Mammary epithelial cell (primary cell): ENCODE data around the gene RTN4IP1.

Source experiments
- EZH2 ChIP-seq: IDR thresholded peaks from 2 replicates; pipeline ENCODE4 v1.6.1; 2012; ENCODE audit warnings: low read length, inconsistent platforms, borderline replicate concordance
- TF ChIP-seq, protein P1 (sequence below), 2 donors: IDR thresholded peaks in 1 of 2; conservative IDR thresholded peaks in 1 of 2; 2 replicates each; pipeline ENCODE4 v1.5.1; 2011 to 2012; ENCODE audit warnings: inconsistent platforms in 2 of 2, low read length in 2 of 2, mild to moderate bottlenecking in 2 of 2, control low read depth in 1 of 2, low read depth in 1 of 2; ENCODE audit not compliant: insufficient read depth in 1 of 2; ENCODE audit errors: extremely low read depth in 1 of 2

DNA sequence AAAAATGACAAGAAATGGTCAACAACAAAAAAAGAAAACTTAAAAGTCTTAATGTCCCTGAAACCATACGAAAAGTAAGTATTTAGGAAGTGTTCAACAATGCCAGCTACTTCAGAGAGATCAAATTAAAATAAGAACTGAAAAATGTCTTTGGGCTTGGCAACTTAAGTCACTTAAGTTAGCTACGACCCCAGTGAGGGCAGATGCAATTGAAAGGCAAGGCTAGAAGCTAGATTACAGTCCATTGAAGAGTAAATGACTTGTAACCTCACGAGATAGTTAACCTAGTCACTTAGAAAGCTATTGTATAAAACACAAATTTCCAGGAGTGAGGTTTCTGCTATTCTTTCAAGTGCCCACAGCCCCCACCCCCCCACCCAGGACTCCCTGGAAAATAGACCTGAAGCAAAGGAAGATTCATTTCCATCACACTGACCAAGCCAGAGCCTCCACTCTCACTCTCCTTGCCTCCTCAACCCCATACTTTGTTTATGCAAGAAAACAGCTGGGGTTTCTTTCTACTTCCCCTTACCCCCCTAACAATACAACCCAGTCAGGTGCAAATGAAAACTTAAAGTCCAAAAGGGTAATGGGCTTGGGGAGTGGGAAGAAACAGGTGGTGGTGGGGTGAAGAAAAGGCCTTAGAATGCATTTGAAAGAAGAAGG lies 14.6 kb downstream of the RTN4IP1 start:
- TF ChIP-seq, protein P1, sequence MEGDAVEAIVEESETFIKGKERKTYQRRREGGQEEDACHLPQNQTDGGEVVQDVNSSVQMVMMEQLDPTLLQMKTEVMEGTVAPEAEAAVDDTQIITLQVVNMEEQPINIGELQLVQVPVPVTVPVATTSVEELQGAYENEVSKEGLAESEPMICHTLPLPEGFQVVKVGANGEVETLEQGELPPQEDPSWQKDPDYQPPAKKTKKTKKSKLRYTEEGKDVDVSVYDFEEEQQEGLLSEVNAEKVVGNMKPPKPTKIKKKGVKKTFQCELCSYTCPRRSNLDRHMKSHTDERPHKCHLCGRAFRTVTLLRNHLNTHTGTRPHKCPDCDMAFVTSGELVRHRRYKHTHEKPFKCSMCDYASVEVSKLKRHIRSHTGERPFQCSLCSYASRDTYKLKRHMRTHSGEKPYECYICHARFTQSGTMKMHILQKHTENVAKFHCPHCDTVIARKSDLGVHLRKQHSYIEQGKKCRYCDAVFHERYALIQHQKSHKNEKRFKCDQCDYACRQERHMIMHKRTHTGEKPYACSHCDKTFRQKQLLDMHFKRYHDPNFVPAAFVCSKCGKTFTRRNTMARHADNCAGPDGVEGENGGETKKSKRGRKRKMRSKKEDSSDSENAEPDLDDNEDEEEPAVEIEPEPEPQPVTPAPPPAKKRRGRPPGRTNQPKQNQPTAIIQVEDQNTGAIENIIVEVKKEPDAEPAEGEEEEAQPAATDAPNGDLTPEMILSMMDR (conservative IDR thresholded peaks at IDR 0.05 in 1 of 2, IDR thresholded peaks at IDR 0.05 in 1 of 2; ENCODE audit: extremely low read depth in 1 of 2, insufficient read depth in 1 of 2, low read depth in 1 of 2, low read length in 2 of 2), result no peak
- no peak for TF ChIP-seq EZH2
